AG04450 (cell line): ENCODE results near the gene PPP2R5E. TPM values are rescaled to one million over a fixed set of nuclear protein-coding genes. Genes with fewer than 3 reads are reported as not detected.

Experiments used
- CTCF ChIA-PET: fragments of 300-600, 350-600 bp; formaldehyde crosslinking; extraction: SDS; loops from one replicate; lab custom pipeline; 2022; ENCODE audit warnings: antibody characterized with exemption, inconsistent platforms; lab: Charles Lee
- POLR2A ChIA-PET: fragments of 350-600 bp; formaldehyde crosslinking; extraction: SDS; loops from one replicate; lab custom pipeline; 2021; ENCODE audit warnings: antibody characterized with exemption, inconsistent platforms; lab: Yijun Ruan, JAX
- DNase-seq: peaks from one replicate; pipeline ENCODE4 v3.0.0-alpha.2; 2011; ENCODE audit warnings: low read depth, low spot score
- H3K27ac ChIP-seq: one replicate; pipeline ENCODE4 v1.5.1; 2012; ENCODE audit warnings: low read depth, low read length, control low read depth
- H3K27me3 ChIP-seq: one replicate; pipeline ENCODE4 v1.6.0; 2012; ENCODE audit warnings: low read length; ENCODE audit not compliant: control insufficient read depth, insufficient read depth
- H3K4me3 ChIP-seq: 2 replicates; pipeline ENCODE4 v1.5.1; 2011; ENCODE audit warnings: mild to moderate bottlenecking, low read depth, low read length, control low read depth
- H3K9me3 ChIP-seq: 2 replicates; pipeline ENCODE4 v1.5.1; 2012; ENCODE audit warnings: low read length; ENCODE audit not compliant: control insufficient read depth, insufficient read depth
- polyA plus RNA-seq: library from polyadenylated mRNA; depleted of rRNA; stranded (reverse); fragments of >200 nt; gene quantifications from 2 replicates; pipeline ENCODE4 v1.2.3, GENCODE V29; 2011
- TF ChIP-seq, protein P1 (sequence below): IDR thresholded peaks from 2 replicates; pipeline ENCODE4 v1.5.1; 2011; ENCODE audit warnings: low read depth, low read length, control low read depth, inconsistent platforms

The PPP2R5E gene
- polyA plus RNA-seq, 1 experiment = 20.3 TPM

GRCh38 chr14:63421226-63421625 lies 122.0 kb downstream of the PPP2R5E start:
- TF ChIP-seq, protein P1, sequence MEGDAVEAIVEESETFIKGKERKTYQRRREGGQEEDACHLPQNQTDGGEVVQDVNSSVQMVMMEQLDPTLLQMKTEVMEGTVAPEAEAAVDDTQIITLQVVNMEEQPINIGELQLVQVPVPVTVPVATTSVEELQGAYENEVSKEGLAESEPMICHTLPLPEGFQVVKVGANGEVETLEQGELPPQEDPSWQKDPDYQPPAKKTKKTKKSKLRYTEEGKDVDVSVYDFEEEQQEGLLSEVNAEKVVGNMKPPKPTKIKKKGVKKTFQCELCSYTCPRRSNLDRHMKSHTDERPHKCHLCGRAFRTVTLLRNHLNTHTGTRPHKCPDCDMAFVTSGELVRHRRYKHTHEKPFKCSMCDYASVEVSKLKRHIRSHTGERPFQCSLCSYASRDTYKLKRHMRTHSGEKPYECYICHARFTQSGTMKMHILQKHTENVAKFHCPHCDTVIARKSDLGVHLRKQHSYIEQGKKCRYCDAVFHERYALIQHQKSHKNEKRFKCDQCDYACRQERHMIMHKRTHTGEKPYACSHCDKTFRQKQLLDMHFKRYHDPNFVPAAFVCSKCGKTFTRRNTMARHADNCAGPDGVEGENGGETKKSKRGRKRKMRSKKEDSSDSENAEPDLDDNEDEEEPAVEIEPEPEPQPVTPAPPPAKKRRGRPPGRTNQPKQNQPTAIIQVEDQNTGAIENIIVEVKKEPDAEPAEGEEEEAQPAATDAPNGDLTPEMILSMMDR = no peak
- no peak for DNase-seq
- Histone ChIP-seq H3K27me3 (no peaks in the 10 kb centered on the region), H3K4me3 (no peak overlapping the region), H3K27ac (no peak overlapping the region), H3K9me3 (no peaks in the 10 kb centered on the region)
- ChIA-PET POLR2A (interaction anchor here (0.6 kb wide), 1 partner anchor 565 kb away, joined by 4 read pairs; no protein-coding TSS in a partner anchor), CTCF (interaction anchor here (1.4 kb wide), 1 partner anchor 17 kb away, joined by 3 read pairs; no protein-coding TSS in a partner anchor)

- POLR2A ChIA-PET = no interaction called here
- TF ChIP-seq, protein P1 = no peak
- CTCF ChIA-PET = interaction anchor here (0.6 kb wide), 1 partner anchor 28 kb away, joined by 4 read pairs; no protein-coding TSS in a partner anchor
- Histone ChIP-seq H3K4me3 (no peak overlapping the region), H3K27me3 (no peaks in the 10 kb centered on the region), H3K9me3 (no peaks in the 10 kb centered on the region), H3K27ac (no peak overlapping the region)
- DNase-seq = no peak
Measured at GRCh38 chr14:63418020-63418419, 125.2 kb downstream of the PPP2R5E start.

GRCh38 chr14:63413009-63413408 lies 130.2 kb downstream of the PPP2R5E start:
- TF ChIP-seq, protein P1 = no peak
- Histone ChIP-seq H3K4me3 (no peak overlapping the region), H3K27ac (no peak overlapping the region), H3K27me3 (no peaks in the 10 kb centered on the region), H3K9me3 (no peaks in the 10 kb centered on the region)
- CTCF ChIA-PET = no interaction called here
- no peak for DNase-seq
- POLR2A ChIA-PET = no interaction called here

DNA sequence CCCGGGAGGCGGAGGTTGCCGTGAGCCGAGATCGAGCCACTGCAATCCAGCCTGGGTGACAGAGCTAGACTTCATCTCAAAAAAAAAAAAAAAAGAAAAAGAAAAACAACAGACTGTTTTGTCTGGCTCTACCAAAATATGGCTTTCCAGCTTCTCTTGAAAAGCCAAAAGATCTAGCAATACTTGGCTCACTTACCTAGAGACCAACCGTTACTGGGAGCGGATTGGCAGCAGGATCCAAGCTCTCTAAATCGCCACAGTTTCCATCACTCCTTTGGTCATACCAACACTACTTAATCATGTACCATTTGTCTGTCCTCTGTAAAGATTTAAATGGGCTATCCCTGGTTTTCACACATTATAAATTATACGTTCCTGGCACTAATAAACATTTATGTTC lies 136.8 kb downstream of the PPP2R5E start:
- ChIA-PET POLR2A (interaction anchor here (0.6 kb wide), 1 partner anchor 14 kb away, joined by 3 read pairs; no protein-coding TSS in a partner anchor), CTCF (interaction anchor here (0.6 to 1.5 kb wide), 4 partner anchors 10 to 80 kb away, joined by 3 to 7 read pairs (median 5); no protein-coding TSS in a partner anchor)
- no peaks in the 10 kb centered on the region for H3K27me3 ChIP-seq
- DNase-seq = no peak
- TF ChIP-seq, protein P1 = no peak
- no peak overlapping the region for H3K27ac ChIP-seq
- no peaks in the 10 kb centered on the region for H3K9me3 ChIP-seq
- no peak overlapping the region for H3K4me3 ChIP-seq

DNA sequence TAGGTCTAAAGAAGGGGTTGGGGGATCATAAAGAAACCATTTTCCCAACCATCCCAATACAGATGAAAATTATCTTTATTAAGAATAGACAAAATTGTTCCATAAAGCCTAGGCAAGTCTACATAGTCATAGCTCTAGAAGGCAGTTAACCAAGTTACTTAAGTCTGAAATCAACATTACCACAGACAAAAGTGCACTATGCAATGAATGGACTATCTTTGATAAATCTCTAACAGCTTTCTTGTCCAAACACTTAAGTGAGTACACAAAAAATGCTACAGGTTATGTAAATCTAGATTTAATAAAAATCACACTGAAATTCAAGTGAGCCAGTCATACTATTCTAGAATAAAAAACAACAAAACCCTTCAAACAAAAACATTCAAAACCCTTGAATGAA lies 137.5 kb downstream of the PPP2R5E start:
- Histone ChIP-seq H3K4me3 (no peak overlapping the region), H3K9me3 (no peaks in the 10 kb centered on the region), H3K27ac (no peak overlapping the region), H3K27me3 (no peaks in the 10 kb centered on the region)
- ChIA-PET POLR2A (interaction anchor here (0.6 kb wide), 1 partner anchor 14 kb away, joined by 3 read pairs; no protein-coding TSS in a partner anchor), CTCF (interaction anchor here (0.6 to 1.5 kb wide), 3 partner anchors 9 to 79 kb away, joined by 3 to 7 read pairs (median 6); no protein-coding TSS in a partner anchor)
- no peak for DNase-seq
- TF ChIP-seq, protein P1 = no peak
